Loucy (cell line): ENCODE data around the gene TUT4.

Source experiments
- EZH2phosphoT487 ChIP-seq: fragments of 200-600 bp; IDR thresholded peaks from 2 replicates; pipeline ENCODE4 v1.6.1; 2018; ENCODE audit warnings: antibody characterized with exemption, mild to moderate bottlenecking, moderate library complexity, borderline replicate concordance
- TF ChIP-seq, protein P1 (sequence below): fragments of 200-600 bp; sonication (generic); conservative IDR thresholded peaks from 2 replicates; pipeline ENCODE4 v1.5.1; 2014; ENCODE audit warnings: mild to moderate bottlenecking, antibody characterized with exemption, low read length

DNA sequence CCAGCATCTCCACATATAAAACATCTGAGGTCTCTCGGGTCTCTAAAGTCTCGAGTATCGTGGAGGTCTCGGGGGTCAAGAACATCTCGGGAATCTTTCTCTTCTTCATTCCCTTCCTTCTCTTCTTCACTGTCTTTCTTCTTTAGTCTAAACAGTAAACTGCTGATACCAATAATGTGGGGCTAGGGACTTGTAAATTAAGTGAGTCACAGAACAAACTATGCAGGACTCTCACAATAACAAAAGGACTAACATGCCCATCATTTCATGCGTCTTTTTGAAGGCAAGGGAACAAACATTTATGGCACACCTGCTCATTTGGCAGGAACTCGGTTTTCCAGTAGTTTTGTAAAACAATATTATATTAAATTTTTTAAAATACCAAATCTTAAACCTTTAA, 116.1 kb downstream of the TUT4 start:
- TF ChIP-seq, protein P1, sequence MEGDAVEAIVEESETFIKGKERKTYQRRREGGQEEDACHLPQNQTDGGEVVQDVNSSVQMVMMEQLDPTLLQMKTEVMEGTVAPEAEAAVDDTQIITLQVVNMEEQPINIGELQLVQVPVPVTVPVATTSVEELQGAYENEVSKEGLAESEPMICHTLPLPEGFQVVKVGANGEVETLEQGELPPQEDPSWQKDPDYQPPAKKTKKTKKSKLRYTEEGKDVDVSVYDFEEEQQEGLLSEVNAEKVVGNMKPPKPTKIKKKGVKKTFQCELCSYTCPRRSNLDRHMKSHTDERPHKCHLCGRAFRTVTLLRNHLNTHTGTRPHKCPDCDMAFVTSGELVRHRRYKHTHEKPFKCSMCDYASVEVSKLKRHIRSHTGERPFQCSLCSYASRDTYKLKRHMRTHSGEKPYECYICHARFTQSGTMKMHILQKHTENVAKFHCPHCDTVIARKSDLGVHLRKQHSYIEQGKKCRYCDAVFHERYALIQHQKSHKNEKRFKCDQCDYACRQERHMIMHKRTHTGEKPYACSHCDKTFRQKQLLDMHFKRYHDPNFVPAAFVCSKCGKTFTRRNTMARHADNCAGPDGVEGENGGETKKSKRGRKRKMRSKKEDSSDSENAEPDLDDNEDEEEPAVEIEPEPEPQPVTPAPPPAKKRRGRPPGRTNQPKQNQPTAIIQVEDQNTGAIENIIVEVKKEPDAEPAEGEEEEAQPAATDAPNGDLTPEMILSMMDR = no peak
- TF ChIP-seq EZH2phosphoT487 = no peak
